Right lobe of liver (tissue), 4 donors: ENCODE data around the gene GOPC.

Source experiments
- POLR2A ChIP-seq: fragments of 450-650 bp; IDR thresholded peaks from one replicate; pipeline ENCODE4 v1.6.1; 2017; ENCODE audit warnings: antibody characterized with exemption, mild to moderate bottlenecking
- TF ChIP-seq, protein P1 (sequence below), 4 donors: fragments of 200-600 bp in 3 of 4; fragments of 450-650 bp in 1 of 4; IDR thresholded peaks; one replicate each; pipeline versions ENCODE4 v1.5.1 to v1.8.0; 2016 to 2022; ENCODE audit warnings: antibody characterized with exemption in 4 of 4, mild to moderate bottlenecking in 2 of 4
- donor health status: DM: no; HTN: no; CAD: no.
- donor health status: DM: no; HTN: no; CAD: no.
- donor health status: DM: no; HTN: yes; CAD: no.

DNA sequence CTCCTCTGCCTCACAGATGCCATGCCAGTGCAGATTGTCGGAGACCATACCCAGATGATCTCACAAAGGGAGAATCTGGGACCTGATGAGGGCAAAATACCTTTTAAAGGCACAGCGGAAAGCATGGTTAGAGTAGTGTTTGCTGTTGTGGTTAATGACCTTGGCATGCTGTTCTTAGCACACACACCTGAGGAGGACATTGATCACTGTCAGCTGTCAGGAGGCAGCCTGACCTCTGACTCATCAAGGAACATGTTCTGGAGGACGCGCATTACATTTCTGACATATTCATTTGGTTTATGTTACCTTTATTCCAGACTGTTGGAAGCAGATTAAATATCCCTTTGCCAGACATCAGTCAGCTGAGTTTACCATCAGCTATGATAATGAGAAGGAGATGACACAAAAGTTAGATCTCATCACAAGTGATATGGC lies 57.1 kb downstream of the GOPC start:
- TF ChIP-seq, protein P1, sequence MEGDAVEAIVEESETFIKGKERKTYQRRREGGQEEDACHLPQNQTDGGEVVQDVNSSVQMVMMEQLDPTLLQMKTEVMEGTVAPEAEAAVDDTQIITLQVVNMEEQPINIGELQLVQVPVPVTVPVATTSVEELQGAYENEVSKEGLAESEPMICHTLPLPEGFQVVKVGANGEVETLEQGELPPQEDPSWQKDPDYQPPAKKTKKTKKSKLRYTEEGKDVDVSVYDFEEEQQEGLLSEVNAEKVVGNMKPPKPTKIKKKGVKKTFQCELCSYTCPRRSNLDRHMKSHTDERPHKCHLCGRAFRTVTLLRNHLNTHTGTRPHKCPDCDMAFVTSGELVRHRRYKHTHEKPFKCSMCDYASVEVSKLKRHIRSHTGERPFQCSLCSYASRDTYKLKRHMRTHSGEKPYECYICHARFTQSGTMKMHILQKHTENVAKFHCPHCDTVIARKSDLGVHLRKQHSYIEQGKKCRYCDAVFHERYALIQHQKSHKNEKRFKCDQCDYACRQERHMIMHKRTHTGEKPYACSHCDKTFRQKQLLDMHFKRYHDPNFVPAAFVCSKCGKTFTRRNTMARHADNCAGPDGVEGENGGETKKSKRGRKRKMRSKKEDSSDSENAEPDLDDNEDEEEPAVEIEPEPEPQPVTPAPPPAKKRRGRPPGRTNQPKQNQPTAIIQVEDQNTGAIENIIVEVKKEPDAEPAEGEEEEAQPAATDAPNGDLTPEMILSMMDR (IDR thresholded peaks at IDR 0.05) = no peak
- no peak for TF ChIP-seq POLR2A
